Mesenchymal stem cell (in vitro differentiated cells and primary cell): ENCODE measurements around the gene TNFRSF12A.
A peak's percentile ranks its signal among the peaks of the same experiment; 100 is the strongest.

Experiments
- DNase-seq: peaks from one replicate; pipeline ENCODE4 v3.0.0-alpha.2; 2013
- H2AFZ ChIP-seq: one replicate; pipeline ENCODE4 v1.6.1; 2013; ENCODE audit warnings: low read depth, mild to moderate bottlenecking, control low read depth, inconsistent platforms, low read length, moderate library complexity
- H2AK5ac ChIP-seq: 2 replicates; pipeline ENCODE4 v1.6.1; 2013; ENCODE audit warnings: low read length, moderate library complexity, mild to moderate bottlenecking, inconsistent platforms; ENCODE audit not compliant: severe bottlenecking
- H2BK120ac ChIP-seq: one replicate; pipeline ENCODE4 v1.6.1; 2013; ENCODE audit warnings: low read depth, mild to moderate bottlenecking, inconsistent platforms, low read length, moderate library complexity
- H2BK12ac ChIP-seq, 2 experiments: one replicate each; pipeline ENCODE4 v1.6.1; 2013; ENCODE audit warnings: inconsistent platforms in 2 of 2, low read length in 2 of 2, mild to moderate bottlenecking in 2 of 2, moderate library complexity in 2 of 2, control low read depth in 1 of 2
- H2BK15ac ChIP-seq: one replicate; pipeline ENCODE4 v1.6.1; 2013; ENCODE audit warnings: mild to moderate bottlenecking, low read depth, inconsistent platforms; ENCODE audit not compliant: poor library complexity, severe bottlenecking
- H2BK5ac ChIP-seq: 2 replicates; pipeline ENCODE4 v1.6.1; 2013; ENCODE audit warnings: low read depth, mild to moderate bottlenecking, low read length, control low read depth, inconsistent platforms; ENCODE audit not compliant: poor library complexity, severe bottlenecking
- H3K14ac ChIP-seq, 2 experiments: one replicate each; pipeline ENCODE4 v1.6.1; 2013; ENCODE audit warnings: inconsistent platforms in 2 of 2, low read length in 2 of 2, control low read depth in 1 of 2, mild to moderate bottlenecking in 1 of 2, moderate library complexity in 1 of 2
- H3K18ac ChIP-seq, 2 experiments: one replicate each; pipeline ENCODE4 v1.6.1; 2013; ENCODE audit warnings: inconsistent platforms in 2 of 2, low read length in 2 of 2, control low read depth in 1 of 2, low read depth in 1 of 2, mild to moderate bottlenecking in 1 of 2
- H3K23ac ChIP-seq, 2 experiments: one replicate each; pipeline ENCODE4 v1.6.1; 2013; ENCODE audit warnings: inconsistent platforms in 2 of 2, low read length in 2 of 2, mild to moderate bottlenecking in 2 of 2, moderate library complexity in 2 of 2, control low read depth in 1 of 2
- H3K27ac ChIP-seq: 2 replicates; pipeline ENCODE4 v1.5.1; 2013; ENCODE audit warnings: mild to moderate bottlenecking, moderate library complexity, low read length, control low read depth, inconsistent platforms; ENCODE audit not compliant: poor library complexity, severe bottlenecking
- H3K27me3 ChIP-seq, 2 experiments: 2 replicates each; pipeline versions ENCODE4 v1.6.1 to v1.7.0; 2013; ENCODE audit warnings: low read length in 2 of 2, mild to moderate bottlenecking in 2 of 2, moderate library complexity in 2 of 2, control low read depth in 1 of 2, inconsistent platforms in 1 of 2; ENCODE audit not compliant: control insufficient read depth in 1 of 2, insufficient read depth in 1 of 2
- H3K36me3 ChIP-seq, 2 experiments: 2 replicates each; pipeline versions ENCODE4 v1.6.1 to v1.7.0; 2013; ENCODE audit warnings: low read length in 2 of 2, control low read depth in 1 of 2, inconsistent platforms in 1 of 2, low read depth in 1 of 2, mild to moderate bottlenecking in 1 of 2; ENCODE audit not compliant: insufficient read depth in 2 of 2, control insufficient read depth in 1 of 2
- H3K4ac ChIP-seq, 2 experiments: one replicate each; pipeline ENCODE4 v1.6.1; 2013; ENCODE audit warnings: inconsistent platforms in 2 of 2, low read length in 2 of 2, mild to moderate bottlenecking in 2 of 2, moderate library complexity in 2 of 2, control low read depth in 1 of 2, low read depth in 1 of 2
- H3K4me1 ChIP-seq: 2 replicates; pipeline ENCODE4 v1.6.1; 2013; ENCODE audit warnings: low read depth, low read length, control low read depth; ENCODE audit not compliant: control insufficient read depth, insufficient read depth
- H3K4me2 ChIP-seq: 2 replicates; pipeline ENCODE4 v1.6.1; 2013; ENCODE audit warnings: low read length, mild to moderate bottlenecking, inconsistent platforms; ENCODE audit not compliant: poor library complexity, severe bottlenecking
- H3K4me3 ChIP-seq, 2 experiments: 2 replicates each; pipeline versions ENCODE4 v1.5.1 to v1.7.0; 2013; ENCODE audit warnings: low read length in 2 of 2, mild to moderate bottlenecking in 2 of 2, control low read depth in 1 of 2, low read depth in 1 of 2; ENCODE audit not compliant: insufficient read depth in 1 of 2
- H3K79me1 ChIP-seq: replicated peaks from 2 replicates; pipeline ENCODE4 v1.6.1; 2013; ENCODE audit warnings: mild to moderate bottlenecking, control low read depth, low read length, inconsistent platforms; ENCODE audit not compliant: poor library complexity, severe bottlenecking
- H3K9ac ChIP-seq: 2 replicates; pipeline ENCODE4 v1.7.0; 2013; ENCODE audit warnings: mild to moderate bottlenecking, low read length, moderate library complexity
- H3K9me3 ChIP-seq: 2 replicates; pipeline ENCODE4 v1.7.0; 2013; ENCODE audit warnings: mild to moderate bottlenecking, low read length; ENCODE audit not compliant: control insufficient read depth
- H4K8ac ChIP-seq: one replicate; pipeline ENCODE4 v1.6.1; 2013; ENCODE audit warnings: inconsistent platforms, mild to moderate bottlenecking, low read length, moderate library complexity
- H4K91ac ChIP-seq: one replicate; pipeline ENCODE4 v1.6.1; 2013; ENCODE audit warnings: mild to moderate bottlenecking, low read length, inconsistent platforms
- WGBS: methylation state at CpG from one replicate; pipeline ENCODE4 v1.1.7; 2013; ENCODE audit warnings: mixed read lengths; 5-methylcytosine and 5-hydroxymethylcytosine counted together

The TNFRSF12A gene

DNA sequence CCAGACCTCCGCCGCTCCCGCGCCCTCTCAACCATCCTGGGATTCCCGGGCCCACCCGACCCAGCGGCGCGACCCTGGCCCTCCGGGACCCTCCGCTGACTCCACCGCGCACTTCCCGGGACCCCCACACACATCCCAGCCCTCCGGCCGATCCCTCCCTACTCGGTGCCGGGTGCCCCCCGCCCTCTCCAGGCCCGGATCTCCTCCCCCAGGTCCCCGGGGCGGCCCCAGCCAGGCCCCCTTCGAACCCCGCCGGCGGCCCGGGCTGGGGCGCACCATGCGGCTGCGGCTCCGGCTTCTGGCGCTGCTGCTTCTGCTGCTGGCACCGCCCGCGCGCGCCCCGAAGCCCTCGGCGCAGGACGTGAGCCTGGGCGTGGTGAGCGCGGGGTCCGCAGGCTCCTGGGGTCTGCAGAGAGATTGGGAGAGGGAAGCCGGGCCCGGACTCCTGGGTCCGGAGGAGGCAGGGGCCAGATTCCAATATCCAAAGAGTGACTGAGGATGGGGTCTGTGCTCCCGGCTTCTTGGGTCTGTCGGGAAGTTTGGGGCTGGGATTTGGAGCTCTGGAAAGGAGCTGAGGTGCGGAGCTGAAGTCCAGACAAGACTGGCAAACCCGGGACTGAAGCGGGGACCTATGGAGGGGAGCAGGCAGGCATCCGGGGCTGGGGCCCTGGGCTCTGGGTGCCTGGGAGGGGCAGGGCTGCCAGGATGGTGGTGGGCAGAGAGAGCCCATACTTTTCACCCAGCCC lies 26.6 kb downstream of the TNFRSF12A start:
- H3K27me3 ChIP-seq: peaks cover 80 to 82% of the 10 kb centered on the region in 2 experiments

GRCh38 chr16:3047387-3047720 lies 27.2 kb downstream of the TNFRSF12A start:
- H3K4me2 ChIP-seq: no peak overlapping the region
- no peak overlapping the region for H3K9ac ChIP-seq
- no peaks in the 10 kb centered on the region for H3K79me1 ChIP-seq
- H3K18ac ChIP-seq: no peak overlapping the region
- no peak overlapping the region for H3K27ac ChIP-seq
- H3K36me3 ChIP-seq: no peaks in the 10 kb centered on the region
- H4K8ac ChIP-seq: no peak overlapping the region
- no peak overlapping the region for H2BK15ac ChIP-seq
- H3K4me3 ChIP-seq: no peak overlapping the region
- peaks cover 16% of the 10 kb centered on the region for H3K4me1 ChIP-seq
- no peak overlapping the region for H2AFZ ChIP-seq
- no peak overlapping the region for H4K91ac ChIP-seq
- no peak overlapping the region for H3K23ac ChIP-seq
- no peak overlapping the region for H3K4ac ChIP-seq
- H3K9me3 ChIP-seq: no peaks in the 10 kb centered on the region
- no peak overlapping the region for H3K14ac ChIP-seq
- H3K27me3 ChIP-seq: peaks cover 80 to 82% of the 10 kb centered on the region in 2 experiments
- no peak overlapping the region for H2BK120ac ChIP-seq
- no peak overlapping the region for H2BK5ac ChIP-seq
- no peak overlapping the region for H2BK12ac ChIP-seq
- no peak for DNase-seq
- H2AK5ac ChIP-seq: no peak overlapping the region
- 25% methylated on average over 13 of the region's 13 CpGs for WGBS

More for the DNA sequence above, 26.6 kb downstream of the TNFRSF12A start:
- Histone ChIP-seq H3K23ac (no peak overlapping the region), H2BK15ac (no peak overlapping the region), H2BK120ac (no peak overlapping the region), H3K27ac (no peak overlapping the region), H3K4me3 (peak overlapping the region in 1 of 2 experiments; percentile 52), H3K14ac (no peak overlapping the region), H3K4me2 (peak overlapping the region; percentile 94), H3K36me3 (no peaks in the 10 kb centered on the region), H3K4ac (no peak overlapping the region), H2BK5ac (no peak overlapping the region), H3K79me1 (no peaks in the 10 kb centered on the region), H2BK12ac (no peak overlapping the region), H3K4me1 (peaks cover 16% of the 10 kb centered on the region), H3K9me3 (no peaks in the 10 kb centered on the region), H4K91ac (no peak overlapping the region), H3K9ac (no peak overlapping the region), H2AK5ac (no peak overlapping the region), H2AFZ (no peak overlapping the region), H4K8ac (no peak overlapping the region), H3K18ac (no peak overlapping the region)
- WGBS: 2% methylated on average over 47 of the region's 54 CpGs
- no peak for DNase-seq

DNA sequence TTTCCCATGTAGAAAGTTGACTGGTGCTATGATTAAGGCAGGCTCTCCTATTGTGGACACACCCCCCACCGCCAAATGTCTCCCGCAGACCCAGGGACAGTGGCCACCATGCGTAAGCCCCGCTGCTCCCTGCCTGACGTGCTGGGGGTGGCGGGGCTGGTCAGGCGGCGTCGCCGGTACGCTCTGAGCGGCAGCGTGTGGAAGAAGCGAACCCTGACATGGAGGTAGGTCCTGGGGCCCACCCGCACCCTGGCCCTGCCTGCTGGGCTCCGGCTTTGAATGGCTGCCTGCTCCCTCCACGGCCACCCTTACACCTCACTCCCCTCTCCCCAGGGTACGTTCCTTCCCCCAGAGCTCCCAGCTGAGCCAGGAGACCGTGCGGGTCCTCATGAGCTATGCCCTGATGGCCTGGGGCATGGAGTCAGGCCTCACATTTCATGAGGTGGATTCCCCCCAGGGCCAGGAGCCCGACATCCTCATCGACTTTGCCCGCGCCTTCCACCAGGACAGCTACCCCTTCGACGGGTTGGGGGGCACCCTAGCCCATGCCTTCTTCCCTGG lies 29.8 kb downstream of the TNFRSF12A start:
- Histone ChIP-seq H2BK15ac (no peak overlapping the region), H2AFZ (no peak overlapping the region), H3K9me3 (no peaks in the 10 kb centered on the region), H3K4ac (no peak overlapping the region), H3K9ac (no peak overlapping the region), H4K8ac (no peak overlapping the region), H3K18ac (no peak overlapping the region), H3K4me1 (peaks cover 16% of the 10 kb centered on the region), H2BK120ac (no peak overlapping the region), H3K36me3 (peaks cover 0 to 6% of the 10 kb centered on the region in 2 experiments), H3K23ac (no peak overlapping the region), H3K79me1 (no peaks in the 10 kb centered on the region), H3K4me2 (no peak overlapping the region), H3K27me3 (peaks cover 61 to 64% of the 10 kb centered on the region in 2 experiments), H3K4me3 (peak overlapping the region in 1 of 2 experiments; percentile 31), H3K14ac (peak overlapping the region in 1 of 2 experiments; percentile 72), H2AK5ac (no peak overlapping the region), H3K27ac (no peak overlapping the region), H2BK5ac (no peak overlapping the region), H4K91ac (peak overlapping the region; percentile 54), H2BK12ac (peak overlapping the region in 1 of 2 experiments; percentile 19)
- WGBS: 89% methylated on average over 26 of the region's 26 CpGs
- DNase-seq: no peak

DNA sequence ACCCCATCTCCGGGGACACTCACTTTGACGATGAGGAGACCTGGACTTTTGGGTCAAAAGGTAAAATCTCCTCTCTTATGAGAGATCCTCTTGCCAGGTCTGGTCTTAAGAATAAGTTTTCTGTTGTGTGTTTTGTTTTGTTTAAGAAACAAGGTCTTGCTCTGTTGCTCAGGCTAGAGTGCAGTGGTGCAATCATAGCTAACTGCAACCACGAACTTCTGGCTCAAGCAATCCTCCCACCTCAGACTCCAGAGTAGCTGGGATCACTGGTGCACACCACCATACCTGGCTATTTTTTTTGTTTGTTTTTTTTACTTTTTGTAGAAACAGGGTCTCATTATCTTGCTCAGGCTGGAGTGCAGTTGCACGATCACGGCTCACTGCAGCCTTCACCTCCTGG lies 30.3 kb downstream of the TNFRSF12A start:
- no peak overlapping the region for H3K4me2 ChIP-seq

More for the DNA sequence above, 30.3 kb downstream of the TNFRSF12A start:
- Histone ChIP-seq H2AFZ (no peak overlapping the region), H3K36me3 (peaks cover 0 to 8% of the 10 kb centered on the region in 2 experiments), H3K27me3 (peaks cover 57 to 60% of the 10 kb centered on the region in 2 experiments), H3K9me3 (no peaks in the 10 kb centered on the region), H3K27ac (no peak overlapping the region), H3K79me1 (no peaks in the 10 kb centered on the region), H2AK5ac (no peak overlapping the region), H4K91ac (no peak overlapping the region), H3K14ac (no peak overlapping the region), H4K8ac (no peak overlapping the region), H2BK12ac (no peak overlapping the region), H3K18ac (no peak overlapping the region), H3K4me1 (peaks cover 13% of the 10 kb centered on the region), H3K4me3 (no peak overlapping the region), H2BK120ac (no peak overlapping the region), H3K4ac (no peak overlapping the region), H2BK5ac (no peak overlapping the region), H3K9ac (no peak overlapping the region), H2BK15ac (no peak overlapping the region), H3K23ac (no peak overlapping the region)
- DNase-seq: no peak
- 88% methylated on average over 5 of the region's 5 CpGs for WGBS
